Endothelial cell of umbilical vein (primary cell): ENCODE data around the gene NR6A1. TPM values are rescaled to one million over a fixed set of nuclear protein-coding genes. Genes with fewer than 3 reads are reported as not detected.

ENCODE experiments used
- BruUV-seq: library from RNA; stranded (reverse); fragments of 400-500 nt; replicated peaks from 2 replicates; lab custom pipeline; 2021; lab: Mats Ljungman, UMichigan
- CTCF ChIA-PET: fragments of 300-600, 350-600 bp; sonication (Branson Sonifier 250); formaldehyde crosslinking; loops from one replicate; lab custom pipeline; 2021; ENCODE audit warnings: antibody characterized with exemption, inconsistent platforms; lab: Charles Lee
- POLR2A ChIA-PET: fragments of 300-600, 350-600 bp; sonication (Branson Sonifier 250); formaldehyde crosslinking; loops from one replicate; lab custom pipeline; 2021; ENCODE audit warnings: antibody characterized with exemption, inconsistent platforms; lab: Charles Lee
- DNase-seq: peaks from one replicate; pipeline ENCODE4 v3.0.0-alpha.2; 2011; ENCODE audit warnings: low read depth, low spot score
- FAIRE-seq: peaks from 2 replicates; lab custom pipeline; 2011; peaks lifted over from hg19 to GRCh38; lab: Jason Lieb, UNC
- H2AFZ ChIP-seq: 2 replicates; pipeline ENCODE4 v1.6.0; 2012; ENCODE audit warnings: low read depth, low read length, control low read depth, inconsistent platforms
- H3K27ac ChIP-seq: 2 replicates; pipeline ENCODE4 v1.5.1; 2011; ENCODE audit warnings: low read depth, mild to moderate bottlenecking, control low read depth, low read length, moderate library complexity; ENCODE audit not compliant: insufficient read depth
- H3K27me3 ChIP-seq, 2 experiments: 2 replicates each; pipeline versions ENCODE4 v1.6.0 to v1.6.1; 2011; ENCODE audit warnings: low read length in 2 of 2, mixed read lengths in 1 of 2; ENCODE audit not compliant: control insufficient read depth in 2 of 2, insufficient read depth in 2 of 2
- H3K36me3 ChIP-seq, 2 experiments: 2 replicates in 1 of 2; 3 replicates in 1 of 2; pipeline ENCODE4 v1.5.1; 2011; ENCODE audit warnings: low read length in 2 of 2, mild to moderate bottlenecking in 1 of 2, moderate library complexity in 1 of 2; ENCODE audit not compliant: control insufficient read depth in 2 of 2, insufficient read depth in 2 of 2; ENCODE audit errors: extremely low read depth in 1 of 2
- H3K4me1 ChIP-seq: 3 replicates; pipeline ENCODE4 v1.5.1; 2011; ENCODE audit warnings: mild to moderate bottlenecking, low read length; ENCODE audit not compliant: control insufficient read depth, insufficient read depth; ENCODE audit errors: extremely low read depth
- H3K4me2 ChIP-seq: 2 replicates; pipeline ENCODE4 v1.6.1; 2011; ENCODE audit warnings: low read length, control low read depth, mixed read lengths; ENCODE audit not compliant: insufficient read depth
- H3K4me3 ChIP-seq, 3 experiments: fragments of 200-600 bp in 1 of 3; sonication (generic), shearing (Covaris generic) in 1 of 3; replicated peaks in 1 of 3; 2 replicates each; pipeline ENCODE4 v1.5.1; 2011 to 2016; ENCODE audit warnings: control low read depth in 3 of 3, low read length in 3 of 3, mild to moderate bottlenecking in 2 of 3, inconsistent platforms in 1 of 3, low read depth in 1 of 3, moderate library complexity in 1 of 3; ENCODE audit not compliant: insufficient read depth in 1 of 3
- H3K79me2 ChIP-seq: 2 replicates; pipeline ENCODE4 v1.6.0; 2012; ENCODE audit warnings: low read length, inconsistent platforms; ENCODE audit not compliant: control insufficient read depth, insufficient read depth
- H3K9ac ChIP-seq: replicated peaks from 2 replicates; pipeline ENCODE3; 2011; ENCODE audit warnings: low read length, control low read depth; ENCODE audit not compliant: insufficient read depth; ENCODE audit errors: extremely low read depth
- H3K9me1 ChIP-seq: replicated peaks from 3 replicates; pipeline ENCODE4 v1.6.0; 2011; ENCODE audit warnings: mild to moderate bottlenecking, low read length; ENCODE audit not compliant: control insufficient read depth, insufficient read depth; ENCODE audit errors: extremely low read depth
- H3K9me3 ChIP-seq: replicated peaks from 2 replicates; pipeline ENCODE4 v1.5.1; 2012; ENCODE audit warnings: low read length, inconsistent platforms; ENCODE audit not compliant: control insufficient read depth, insufficient read depth
- H4K20me1 ChIP-seq: replicated peaks from 2 replicates; pipeline ENCODE3; 2011; ENCODE audit warnings: mild to moderate bottlenecking, low read length; ENCODE audit not compliant: control insufficient read depth, insufficient read depth; ENCODE audit errors: extremely low read depth
- EZH2 ChIP-seq: IDR thresholded peaks from 2 replicates; pipeline ENCODE4 v1.6.1; 2012; ENCODE audit warnings: borderline replicate concordance, low read depth, mild to moderate bottlenecking, moderate library complexity, low read length, inconsistent platforms; ENCODE audit not compliant: severe bottlenecking
- FOS ChIP-seq: IDR thresholded peaks from 2 replicates; pipeline ENCODE4 v1.6.1; 2011; ENCODE audit warnings: mild to moderate bottlenecking, low read length, moderate library complexity, borderline replicate concordance; ENCODE audit not compliant: insufficient read depth
- GATA2 ChIP-seq: IDR thresholded peaks from 2 replicates; pipeline ENCODE4 v1.7.0; 2011; ENCODE audit warnings: low read depth, mild to moderate bottlenecking, moderate library complexity, mixed read lengths, low read length; ENCODE audit not compliant: insufficient read length, insufficient read depth
- JUN ChIP-seq: IDR thresholded peaks from 2 replicates; pipeline ENCODE4 v1.6.1; 2011; ENCODE audit warnings: borderline replicate concordance, low read depth; ENCODE audit not compliant: insufficient read length, insufficient read depth
- MYC ChIP-seq: IDR thresholded peaks from one replicate; pipeline ENCODE4 v1.6.1; 2011; ENCODE audit warnings: mild to moderate bottlenecking, low read depth, low read length
- POLR2A ChIP-seq: IDR thresholded peaks from 2 replicates; pipeline ENCODE4 v1.6.1; 2012; ENCODE audit warnings: low read depth, mild to moderate bottlenecking, control low read depth, low read length
- POLR2AphosphoS5 ChIP-seq: IDR thresholded peaks from 2 replicates; pipeline ENCODE4 v1.6.1; 2012; ENCODE audit warnings: low read depth, mild to moderate bottlenecking, control low read depth, low read length, moderate library complexity; ENCODE audit not compliant: insufficient read depth
- dilution Hi-C: fragments of 300-500 bp; cut with MboI; formaldehyde crosslinking; loops from one replicate; pipeline ENCODE4 v1.15.0; 2019; ENCODE audit warnings: low sequenced_read_pairs; ENCODE audit not compliant: extremely low pct_ligation_motif_present
- intact Hi-C: fragments of 100-400 bp; cut with micrococcal nuclease; formaldehyde crosslinking; loops from one replicate; pipeline ENCODE4 v1.10.0; 2022
- polyA plus RNA-seq, 4 experiments: library from polyadenylated mRNA; depleted of rRNA in 3 of 4; stranded (reverse) in 3 of 4; unstranded in 1 of 4; fragments of >200 nt; gene quantifications; 2 replicates each; pipeline versions ENCODE4 v1.2.1 to v1.2.3, GENCODE V29; 2011 to 2012; ENCODE audit warnings: missing spikeins in 1 of 4
- total RNA-seq: library from RNA; stranded (reverse); gene quantifications from 2 replicates; pipeline ENCODE4 v1.2.3, GENCODE V29; 2021
- TF ChIP-seq, protein P1 (sequence below), 2 donors: IDR thresholded peaks; 1 replicate in 1 of 2; 2 replicates in 1 of 2; pipeline ENCODE4 v1.5.1; 2011; ENCODE audit warnings: low read length in 2 of 2, mild to moderate bottlenecking in 2 of 2, moderate library complexity in 2 of 2, control low read depth in 1 of 2, inconsistent platforms in 1 of 2, low read depth in 1 of 2; ENCODE audit not compliant: insufficient read depth in 1 of 2; ENCODE audit errors: extremely low read depth in 1 of 2
- TF ChIP-seq, protein P2 (sequence below): IDR thresholded peaks from 2 replicates; pipeline ENCODE4 v1.6.1; 2011; ENCODE audit not compliant: insufficient read depth, insufficient read length

NR6A1 gene
- total and polyA plus RNA-seq, 2 donors (not counting 3 experiments of a cell fraction or from before 2014, with no cell fraction given), result 0.17 to 1.2 TPM

DNA sequence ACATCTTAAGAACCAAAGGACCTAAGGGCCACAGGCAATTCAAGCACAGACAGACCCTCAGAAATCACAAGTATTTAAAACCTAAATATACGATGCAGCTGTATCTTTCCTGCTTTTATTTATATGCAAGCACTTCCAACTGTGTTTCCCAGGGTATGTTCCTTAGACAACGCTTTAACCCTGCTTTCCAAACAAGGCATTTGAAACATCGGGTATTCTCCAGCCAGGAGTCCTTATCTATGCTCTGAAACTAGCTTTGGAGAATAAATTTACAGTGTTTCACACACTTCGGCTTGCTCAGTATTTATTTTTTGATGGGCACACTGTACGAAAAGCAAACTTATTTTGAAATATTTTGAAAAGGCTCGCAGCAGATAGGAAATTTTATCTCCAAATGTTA lies 13.5 kb downstream of the NR6A1 start:
- Histone ChIP-seq H3K4me1 (no peaks in the 10 kb centered on the region), H3K4me2 (no peak overlapping the region), H3K9me1 (no peaks in the 10 kb centered on the region), H3K9ac (no peak overlapping the region), H2AFZ (no peak overlapping the region), H3K27me3 (peaks cover 44 to 80% of the 10 kb centered on the region in 2 experiments), H3K79me2 (no peaks in the 10 kb centered on the region), H3K36me3 (no peaks in the 10 kb centered on the region), H3K4me3 (no peak overlapping the region), H4K20me1 (no peaks in the 10 kb centered on the region), H3K9me3 (no peaks in the 10 kb centered on the region), H3K27ac (no peak overlapping the region)
- dilution Hi-C loops (no loop called here), intact Hi-C loops (no loop called here)
- BruUV-seq, result no TSS peak
- ChIA-PET POLR2A (no interaction called here), CTCF (interaction anchor here (1.0 to 2.1 kb wide), 2 partner anchors 15 to 206 kb away, joined by 3 to 4 read pairs; no protein-coding TSS in a partner anchor)
- FAIRE-seq (no peak), DNase-seq (no peak)
- TF ChIP-seq MYC (no peak), EZH2 (no peak), GATA2 (no peak), POLR2A (no peak), JUN (no peak), POLR2AphosphoS5 (no peak), FOS (no peak)
- TF ChIP-seq, protein P1, sequence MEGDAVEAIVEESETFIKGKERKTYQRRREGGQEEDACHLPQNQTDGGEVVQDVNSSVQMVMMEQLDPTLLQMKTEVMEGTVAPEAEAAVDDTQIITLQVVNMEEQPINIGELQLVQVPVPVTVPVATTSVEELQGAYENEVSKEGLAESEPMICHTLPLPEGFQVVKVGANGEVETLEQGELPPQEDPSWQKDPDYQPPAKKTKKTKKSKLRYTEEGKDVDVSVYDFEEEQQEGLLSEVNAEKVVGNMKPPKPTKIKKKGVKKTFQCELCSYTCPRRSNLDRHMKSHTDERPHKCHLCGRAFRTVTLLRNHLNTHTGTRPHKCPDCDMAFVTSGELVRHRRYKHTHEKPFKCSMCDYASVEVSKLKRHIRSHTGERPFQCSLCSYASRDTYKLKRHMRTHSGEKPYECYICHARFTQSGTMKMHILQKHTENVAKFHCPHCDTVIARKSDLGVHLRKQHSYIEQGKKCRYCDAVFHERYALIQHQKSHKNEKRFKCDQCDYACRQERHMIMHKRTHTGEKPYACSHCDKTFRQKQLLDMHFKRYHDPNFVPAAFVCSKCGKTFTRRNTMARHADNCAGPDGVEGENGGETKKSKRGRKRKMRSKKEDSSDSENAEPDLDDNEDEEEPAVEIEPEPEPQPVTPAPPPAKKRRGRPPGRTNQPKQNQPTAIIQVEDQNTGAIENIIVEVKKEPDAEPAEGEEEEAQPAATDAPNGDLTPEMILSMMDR (IDR thresholded peaks at IDR 0.05; ENCODE audit: extremely low read depth in 1 of 2, insufficient read depth in 1 of 2, low read depth in 1 of 2, low read length in 2 of 2), result no peak
- TF ChIP-seq, protein P2, sequence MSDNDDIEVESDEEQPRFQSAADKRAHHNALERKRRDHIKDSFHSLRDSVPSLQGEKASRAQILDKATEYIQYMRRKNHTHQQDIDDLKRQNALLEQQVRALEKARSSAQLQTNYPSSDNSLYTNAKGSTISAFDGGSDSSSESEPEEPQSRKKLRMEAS, result no peak
